SKM-1 (cell line): ENCODE results near the gene CEP112.

Experiments used
- DNase-seq: peaks from one replicate; lab custom pipeline; 2025; ENCODE audit not compliant: unreplicated experiment; lab: John Stamatoyannopoulos, UW

Gene CEP112

DNA sequence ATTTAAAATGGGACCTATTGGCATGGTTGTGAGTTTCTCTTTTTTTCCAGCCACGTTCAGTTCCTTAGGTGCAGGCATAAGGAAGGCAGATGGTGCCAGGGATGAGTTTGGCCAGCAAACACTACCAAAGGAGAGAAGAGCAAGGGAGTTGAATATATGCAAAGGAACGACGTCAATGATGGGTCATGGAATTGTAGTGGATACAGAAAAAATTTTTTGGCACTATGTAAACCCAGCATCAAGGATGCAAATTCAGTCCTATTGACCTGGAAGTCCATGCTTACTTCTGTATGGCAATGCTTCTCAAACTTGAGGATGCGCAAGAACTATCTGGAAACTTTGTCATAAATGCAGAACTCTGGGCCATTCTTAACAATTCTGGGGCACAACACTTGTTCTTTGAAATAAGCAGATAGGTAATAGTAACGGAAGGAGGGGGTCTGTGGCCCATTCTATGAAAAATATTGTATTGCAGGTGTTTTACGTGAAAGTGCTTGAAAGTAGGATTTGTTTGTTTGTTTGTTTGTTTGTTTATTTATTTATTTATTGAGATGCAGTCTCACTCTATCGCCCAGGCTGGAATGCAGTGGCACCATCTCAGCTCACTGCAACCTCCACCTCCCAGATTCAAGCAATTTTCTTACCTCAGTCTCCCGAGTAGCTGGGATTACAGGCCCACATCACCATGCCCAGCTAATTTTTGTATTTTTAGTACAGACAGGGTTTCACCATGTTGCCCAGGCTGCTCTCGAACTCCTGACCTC lies 19.3 kb upstream of the CEP112 start:
- no peak for DNase-seq

DNA sequence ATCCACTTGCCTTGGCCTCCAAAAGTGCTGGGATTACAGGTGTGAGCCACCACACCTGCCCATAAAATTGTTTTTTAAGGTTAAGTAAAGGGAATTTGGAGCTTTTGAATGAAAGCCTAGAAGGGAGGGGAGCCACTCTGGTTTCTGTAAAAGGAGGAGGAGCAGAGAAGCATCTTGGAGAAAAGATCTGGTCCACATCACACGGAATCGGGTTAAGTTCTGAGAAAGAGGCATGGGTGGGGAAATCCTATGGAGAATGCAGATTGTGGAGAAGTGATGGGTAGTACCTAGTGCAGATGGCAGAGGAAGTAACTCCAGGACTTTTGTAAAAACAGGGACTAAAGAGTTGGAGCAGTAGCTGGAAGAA lies 18.3 kb upstream of the CEP112 start:
- DNase-seq, result no peak

DNA sequence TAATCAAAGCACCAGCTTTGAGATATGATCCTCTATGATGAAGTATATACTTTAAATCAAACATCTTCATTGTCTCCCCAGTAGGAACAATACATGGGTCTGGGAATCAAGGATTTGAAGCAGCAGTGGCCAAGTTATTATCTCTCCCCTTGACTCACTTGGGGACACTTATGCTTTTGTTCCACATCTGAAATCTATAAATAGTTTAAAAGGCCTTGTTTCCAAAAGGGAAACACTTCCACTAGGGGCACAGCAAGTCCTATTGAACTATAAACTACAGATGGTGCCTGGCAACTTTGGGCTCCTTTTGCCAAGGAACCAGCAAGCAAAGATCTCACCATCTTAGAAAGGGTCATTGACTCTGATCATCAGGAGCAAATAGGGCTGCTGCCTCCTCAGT lies 16.0 kb upstream of the CEP112 start:
- DNase-seq, result no peak

DNA sequence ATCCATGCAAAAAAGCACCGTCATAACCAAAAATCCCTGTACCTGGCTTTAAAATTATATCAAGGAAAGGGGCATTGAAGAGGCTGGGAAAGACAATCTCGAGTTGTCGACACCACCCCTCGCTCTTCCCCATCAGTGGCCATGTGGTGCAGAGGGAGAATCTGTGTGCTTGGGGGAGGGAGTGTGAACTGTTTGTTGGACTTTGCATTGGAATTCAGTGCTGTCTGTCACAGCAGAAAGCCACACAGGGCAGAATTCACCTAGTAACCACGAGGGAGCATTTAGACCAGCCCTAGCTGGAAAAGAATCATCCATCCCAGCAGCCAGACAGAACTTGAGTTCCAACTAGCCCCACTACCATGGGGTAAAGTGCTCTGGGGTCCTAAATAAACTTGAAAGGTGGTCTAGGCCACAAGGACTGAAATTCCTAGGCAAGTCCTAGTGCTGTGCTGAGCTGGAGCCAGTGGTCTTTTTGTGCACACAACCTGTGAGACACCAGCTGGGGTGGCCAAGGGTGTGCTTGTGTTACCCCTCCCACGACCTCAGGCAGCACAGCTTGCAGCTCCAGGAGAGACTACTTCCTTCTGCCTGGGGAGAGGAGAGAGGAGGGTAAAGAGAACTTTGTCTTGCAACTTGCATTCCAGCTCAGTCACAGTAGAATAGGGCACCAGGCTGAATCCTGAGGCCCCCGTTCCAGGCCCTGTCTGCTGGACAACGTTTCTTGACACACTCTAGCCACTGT lies 11.5 kb upstream of the CEP112 start:
- no peak for DNase-seq

DNA sequence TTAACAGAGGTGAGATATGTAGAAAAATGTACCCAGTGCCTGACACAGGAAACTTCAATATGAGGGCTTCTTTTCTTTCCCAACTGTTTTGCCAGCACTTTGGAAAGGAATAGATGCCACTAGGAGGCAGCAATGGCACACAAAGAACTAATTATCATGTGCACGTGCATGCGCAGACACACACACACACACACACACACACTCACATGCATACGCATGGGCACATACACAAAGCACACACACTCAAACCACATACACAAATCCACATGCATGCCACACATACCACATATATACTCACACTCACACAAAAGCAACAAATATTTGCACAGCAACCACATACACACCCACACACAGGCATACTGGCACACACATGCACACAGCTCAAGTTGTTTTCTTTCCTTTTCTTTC lies 8.8 kb upstream of the CEP112 start:
- peak; percentile 13 for DNase-seq

DNA sequence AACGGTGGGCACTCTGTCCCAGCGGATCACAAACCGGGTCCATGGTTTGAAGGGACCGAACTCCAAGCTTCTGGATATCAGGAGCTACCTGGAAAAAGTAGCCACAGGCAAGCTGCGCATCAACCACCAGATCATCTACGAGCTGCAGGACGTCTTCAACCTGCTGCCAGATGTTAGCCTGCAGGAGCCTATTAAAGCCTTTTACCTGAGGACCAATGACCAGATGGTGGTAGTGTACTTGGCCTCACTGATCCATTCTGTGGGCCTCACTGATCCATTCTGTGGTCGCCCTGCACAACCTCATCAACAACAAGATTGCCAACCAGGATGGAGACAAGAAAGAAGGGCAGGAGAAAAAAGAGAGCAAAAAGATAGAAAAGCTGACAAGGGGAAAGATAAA lies 6.3 kb upstream of the CEP112 start:
- no peak for DNase-seq

DNA sequence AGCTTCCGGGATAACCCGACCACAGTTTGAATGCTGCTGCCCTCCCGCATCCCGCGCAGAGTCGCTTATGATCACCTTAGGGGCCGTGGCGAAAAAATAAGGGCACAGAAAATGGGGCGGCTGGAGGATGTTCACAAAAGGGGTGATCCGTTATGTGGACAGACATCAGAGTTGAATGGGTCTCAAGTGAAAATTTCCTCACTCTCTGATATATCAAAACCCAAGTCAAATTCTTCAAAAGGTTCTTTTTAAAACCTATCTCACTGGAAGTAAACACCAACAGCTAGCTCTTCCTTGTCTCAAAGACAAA lies 400 bp upstream of the CEP112 start:
- no peak for DNase-seq

DNA sequence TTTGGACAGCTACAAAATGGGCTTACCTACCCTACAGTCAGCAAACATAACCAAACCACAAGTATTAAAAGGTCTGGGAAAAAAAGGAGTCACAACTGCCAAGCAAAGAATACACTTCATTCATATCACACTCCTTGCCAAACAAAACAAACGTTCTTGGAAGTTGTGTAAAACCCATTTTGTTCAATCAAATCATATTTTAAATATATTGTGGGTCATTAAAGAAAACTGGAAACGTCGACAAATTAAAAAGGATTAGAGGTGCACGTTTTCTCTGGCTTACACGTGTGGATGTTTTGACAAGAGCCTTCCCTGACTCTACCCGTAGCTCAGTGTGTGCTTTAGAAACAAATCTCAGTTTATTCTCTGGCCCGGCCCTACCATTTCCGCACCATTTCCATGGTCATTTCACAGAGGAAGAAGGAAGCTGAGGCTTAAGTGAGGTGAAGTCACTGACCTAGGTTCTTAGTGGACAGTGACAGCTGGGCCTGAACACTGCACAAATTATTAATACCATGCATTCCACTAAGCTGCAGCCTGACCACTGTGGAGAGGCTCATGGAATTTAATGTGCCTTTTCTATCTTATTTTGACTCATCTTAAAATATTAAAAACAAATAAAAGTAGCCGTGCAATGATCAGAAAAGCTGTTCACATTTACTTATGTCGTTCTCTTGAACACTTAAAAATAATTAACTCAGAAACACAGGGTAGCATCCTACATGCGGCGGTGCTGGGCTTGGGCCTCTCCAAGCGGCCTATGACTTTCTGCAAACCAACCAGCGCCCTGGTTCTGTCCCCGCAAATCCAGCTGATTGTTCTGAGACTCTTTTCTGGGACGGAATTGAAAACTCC lies 968 bp downstream of the CEP112 start:
- no peak for DNase-seq

DNA sequence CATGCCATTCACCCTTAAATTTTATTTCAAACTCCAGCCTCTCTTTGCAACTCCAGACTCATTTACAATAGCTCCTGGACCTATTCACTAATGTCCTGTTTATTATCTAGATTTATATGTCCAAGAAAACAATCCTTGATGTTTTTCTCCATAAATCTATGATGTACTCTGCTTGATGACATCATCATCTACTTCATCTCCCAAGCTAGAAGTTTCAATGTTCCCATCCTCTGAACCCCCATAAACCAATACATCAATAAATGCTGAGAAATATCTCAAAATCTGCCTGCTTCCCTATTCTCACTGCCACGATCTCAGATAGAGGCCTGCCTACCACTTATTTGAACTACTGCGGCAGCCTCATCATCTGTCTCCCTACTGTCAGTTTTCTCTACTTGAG lies 4.2 kb downstream of the CEP112 start:
- DNase-seq, result no peak

DNA sequence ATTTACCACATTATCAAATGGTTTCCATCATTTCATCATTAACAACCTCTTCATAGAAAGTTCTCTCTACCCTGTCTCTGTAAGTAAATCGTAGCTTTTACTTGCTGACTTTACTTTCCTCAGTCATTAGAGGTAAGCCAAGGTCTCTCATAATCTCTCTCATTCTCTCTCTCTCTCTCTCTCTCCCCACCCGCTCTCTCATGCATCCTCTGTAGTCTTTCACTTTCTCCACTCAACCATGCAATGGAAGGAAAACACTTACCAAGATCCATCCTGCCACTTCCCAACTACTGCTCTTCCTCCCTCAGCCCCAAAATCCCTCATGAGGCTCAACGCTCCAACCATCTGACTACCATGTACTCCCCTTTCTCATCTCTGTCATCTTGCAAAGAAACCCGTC lies 6.1 kb downstream of the CEP112 start:
- DNase-seq, result no peak

DNA sequence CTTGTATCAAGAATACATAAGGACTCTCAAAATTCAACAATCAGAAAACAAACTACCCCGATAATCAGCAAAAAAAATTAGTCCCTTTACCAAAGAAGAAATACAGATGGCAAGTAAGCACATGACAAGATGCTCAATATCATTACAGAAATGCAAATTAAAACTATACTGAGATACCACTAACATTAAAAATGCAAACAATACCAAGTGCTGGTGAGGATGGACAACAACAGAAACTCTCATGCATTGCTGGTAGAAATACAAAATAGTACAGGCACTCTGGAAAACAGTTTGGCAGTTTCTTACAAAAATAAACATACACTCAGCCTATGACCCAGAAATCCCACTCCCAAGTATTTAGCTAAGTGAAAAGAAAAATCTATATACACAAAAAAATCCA lies 7.5 kb downstream of the CEP112 start:
- DNase-seq, result no peak

DNA sequence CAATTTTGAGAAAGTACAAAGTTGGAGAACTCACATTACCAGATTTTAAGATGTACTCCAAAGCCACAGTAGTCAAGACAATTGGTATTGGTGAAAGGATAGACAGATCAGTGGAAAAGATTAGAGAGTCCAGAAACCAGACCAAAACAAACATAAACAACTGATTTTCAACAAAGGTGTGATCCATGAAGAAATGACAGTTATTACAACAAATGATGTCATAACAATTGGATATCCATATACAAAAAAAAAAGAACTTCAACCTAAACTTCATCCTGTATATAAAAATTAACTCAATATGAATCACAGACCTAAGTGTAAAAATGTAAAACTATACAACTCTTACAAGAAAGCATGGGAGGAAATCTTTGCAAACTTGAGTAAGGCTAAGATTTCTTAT lies 8.4 kb downstream of the CEP112 start:
- DNase-seq, result no peak

DNA sequence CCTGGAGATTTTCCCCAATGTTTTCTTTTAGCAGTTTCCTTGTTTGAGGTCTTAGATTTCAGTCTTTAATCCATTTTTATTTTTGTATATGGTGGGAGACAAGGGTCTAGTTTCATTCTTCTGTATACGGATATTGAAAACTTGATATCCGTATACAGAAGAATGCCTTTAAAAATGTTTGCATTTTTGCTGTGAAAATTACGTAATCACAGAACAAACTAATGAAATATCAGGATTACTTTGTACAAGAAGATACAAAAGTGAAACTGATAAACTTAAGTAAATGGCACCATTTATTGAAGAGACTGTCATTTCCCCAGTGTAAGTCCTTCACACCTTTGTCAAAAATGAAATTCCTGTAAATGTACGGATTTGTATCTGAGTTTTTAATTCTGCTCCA lies 13.3 kb downstream of the CEP112 start:
- DNase-seq, result no peak

DNA sequence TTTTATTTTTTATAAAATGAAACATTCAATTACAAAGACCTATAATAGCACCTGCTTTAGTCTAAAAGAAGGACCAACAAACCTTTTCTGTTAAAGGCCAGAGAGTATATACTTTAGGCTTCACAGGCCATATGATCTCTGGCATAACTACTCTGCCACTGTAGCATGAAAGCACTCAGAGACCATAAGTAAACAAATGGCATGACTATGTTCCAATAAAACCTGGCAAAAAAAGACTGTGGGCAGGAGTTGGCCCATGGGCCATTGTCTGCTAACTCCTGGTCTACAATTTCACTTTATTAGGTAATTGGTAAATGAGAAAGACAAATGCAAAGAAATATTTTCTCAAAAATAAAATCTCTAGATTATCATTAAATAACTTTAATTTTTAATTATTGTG lies 14.9 kb downstream of the CEP112 start:
- no peak for DNase-seq

DNA sequence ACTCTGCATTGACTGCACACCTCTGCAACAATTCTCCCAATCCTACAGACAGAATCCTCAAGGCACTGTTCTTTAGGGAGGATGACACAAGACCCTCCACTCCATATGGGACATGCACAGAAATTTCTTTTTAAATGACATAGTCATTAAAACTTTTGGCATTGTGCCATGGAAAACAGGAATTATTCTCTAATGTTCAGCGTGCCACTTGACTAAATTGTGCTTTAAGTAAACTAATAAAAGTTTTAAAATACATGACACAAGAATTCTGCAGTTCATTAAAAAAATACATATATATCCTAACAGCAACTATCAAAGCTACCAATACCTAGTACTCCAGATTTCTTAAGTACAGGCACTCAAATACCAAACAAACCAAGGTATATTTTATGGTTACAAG lies 16.0 kb downstream of the CEP112 start:
- DNase-seq, result no peak

DNA sequence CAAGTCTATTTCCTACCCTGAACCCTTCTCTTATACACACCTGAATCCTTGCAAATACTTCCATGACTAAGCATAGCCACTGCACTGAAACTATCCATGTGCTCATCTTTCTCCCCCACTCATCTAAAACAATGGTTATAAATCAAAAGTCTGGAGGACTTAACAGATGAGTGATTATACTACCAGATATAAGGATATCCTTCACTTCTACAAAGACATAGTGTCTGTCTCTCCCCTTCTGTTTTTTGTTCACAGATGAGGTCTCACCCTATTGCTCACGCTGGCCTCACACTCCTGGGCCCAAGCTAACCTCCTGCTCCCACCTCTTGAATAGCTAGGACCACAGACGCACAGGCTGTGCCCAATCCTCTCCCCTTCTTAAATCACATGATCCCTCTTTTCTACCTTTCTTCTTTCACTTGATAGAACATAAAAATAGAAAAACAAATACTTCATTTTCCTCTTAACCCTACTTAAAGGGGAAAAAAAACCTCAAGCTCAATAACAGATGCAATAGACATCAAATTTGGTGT lies 19.2 kb downstream of the CEP112 start:
- no peak for DNase-seq

DNA sequence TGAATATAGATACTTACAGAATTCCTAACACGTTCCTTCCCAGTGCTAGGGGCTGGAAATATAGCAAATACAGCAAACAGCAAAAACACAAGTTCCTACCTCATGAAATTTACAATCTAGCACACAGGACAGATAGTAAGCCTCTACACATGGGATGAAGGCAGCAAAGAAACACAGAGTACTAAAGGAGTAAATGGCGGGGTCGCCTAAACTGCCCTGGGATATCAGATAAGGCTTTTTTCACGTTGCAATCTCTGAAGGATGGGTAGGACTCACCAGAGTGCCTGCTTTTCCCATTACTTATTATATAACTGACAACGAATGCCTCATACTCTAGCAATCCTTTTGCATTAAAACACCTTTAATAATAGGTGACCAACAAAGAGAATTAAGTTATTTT lies 19.8 kb downstream of the CEP112 start:
- DNase-seq, result no peak

DNA sequence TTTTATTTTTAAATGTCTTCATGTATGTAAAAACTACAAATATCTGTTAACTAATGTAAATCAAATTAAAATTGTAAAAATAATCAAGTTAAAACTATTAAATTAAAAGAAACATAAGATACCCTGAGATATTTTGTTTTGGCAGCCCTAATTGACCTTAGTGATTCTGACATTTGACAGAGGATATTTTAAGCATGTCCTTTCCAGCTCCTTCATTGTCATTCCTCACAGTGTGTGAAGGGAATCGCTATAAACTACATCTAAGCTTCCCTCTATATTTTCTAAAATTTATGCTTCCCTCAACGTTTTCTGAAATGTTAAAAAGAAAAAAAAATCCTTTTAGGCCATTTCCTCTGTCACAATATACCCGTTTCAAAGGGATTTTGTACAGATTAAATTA lies 20.2 kb downstream of the CEP112 start:
- no peak for DNase-seq

DNA sequence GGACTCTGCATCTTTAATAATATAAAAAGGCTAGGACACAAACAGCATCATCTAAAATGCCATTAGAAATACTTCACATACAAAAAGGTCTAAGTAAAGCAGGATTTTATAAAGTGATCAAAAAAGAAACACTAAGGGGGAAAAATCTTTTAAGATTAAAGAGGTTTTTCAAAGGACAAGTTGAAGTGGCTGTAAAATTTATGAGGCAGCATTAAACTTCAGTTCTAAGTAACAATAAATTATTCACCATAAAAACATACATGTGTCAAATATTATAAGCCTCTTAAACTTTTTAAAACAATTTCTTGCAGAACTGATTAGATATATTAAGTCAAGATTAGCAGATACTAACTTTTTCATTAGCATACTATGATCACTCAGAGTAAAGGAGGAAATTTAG lies 20.8 kb downstream of the CEP112 start:
- DNase-seq, result no peak

DNA sequence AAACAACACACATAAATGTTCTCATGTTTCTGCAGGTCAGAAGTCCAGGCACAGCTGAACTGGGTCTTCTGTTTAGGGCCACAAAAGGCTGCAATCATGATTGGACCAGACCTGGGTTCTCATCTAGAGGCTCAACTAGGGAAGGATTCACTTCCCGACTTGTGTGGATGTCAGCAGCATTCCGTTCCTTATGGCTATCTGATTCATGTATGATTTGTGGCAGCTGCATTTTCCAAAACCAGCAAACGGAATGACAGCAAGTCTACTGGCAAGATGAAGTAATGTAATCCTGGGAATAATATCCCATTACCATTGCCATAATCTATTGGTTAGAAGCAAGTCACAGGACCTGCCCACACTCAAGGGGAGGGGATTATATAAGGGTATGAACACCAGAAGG lies 22.1 kb downstream of the CEP112 start:
- no peak for DNase-seq

DNA sequence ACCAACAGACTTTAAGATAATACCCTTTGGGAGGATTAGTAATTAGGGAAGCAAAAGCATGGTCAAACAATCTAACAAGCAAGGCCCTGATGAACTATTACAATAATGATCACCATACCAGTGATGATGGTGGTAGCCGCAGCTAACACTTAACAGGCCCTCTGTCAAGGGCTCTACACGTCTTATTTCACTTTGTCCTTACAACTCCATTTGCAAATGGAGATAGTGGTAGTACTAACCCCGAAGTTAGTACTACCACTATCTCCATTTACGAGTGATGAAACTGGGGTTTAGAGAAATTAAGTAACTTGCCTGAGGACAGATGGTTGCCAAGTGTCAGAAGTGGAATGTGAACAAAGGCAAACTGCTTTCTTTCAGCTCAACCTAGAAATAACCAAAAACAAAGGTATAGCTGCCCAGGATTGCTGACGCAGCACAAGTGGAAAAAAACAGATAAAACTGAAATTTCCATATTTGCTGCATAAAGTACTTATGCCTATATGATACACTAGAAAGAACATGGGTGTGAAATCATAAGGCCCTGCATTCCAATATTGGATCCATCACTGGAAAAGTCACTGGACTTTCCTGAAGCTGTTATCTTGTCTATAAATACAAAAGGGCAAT lies 24.6 kb downstream of the CEP112 start:
- DNase-seq, result no peak
